Lung (tissue), 12 donors: Measurements from ENCODE around the gene PHF19. TPM values are rescaled to one million over a fixed set of nuclear protein-coding genes. Genes with fewer than 3 reads are reported as not detected.

ENCODE experiments used
- ATAC-seq: fragments of 200-7000 bp; cut with Tn5 transposase; one replicate; pipeline ENCODE4 v1.9.1; 2020; ENCODE audit warnings: moderate number of reproducible peaks; ENCODE audit not compliant: insufficient read depth, low FRiP score
- DNase-seq, 3 donors: peaks; one replicate each; pipeline ENCODE4 v3.0.0-alpha.2; 2013 to 2017
- H3K27ac ChIP-seq, 2 donors: one replicate each; pipeline ENCODE4 v1.5.1; 2013; ENCODE audit warnings: mild to moderate bottlenecking in 2 of 2, moderate library complexity in 2 of 2, control low read depth in 1 of 2, inconsistent platforms in 1 of 2, low read depth in 1 of 2, low read length in 1 of 2
- H3K27me3 ChIP-seq, 3 donors: one replicate each; pipeline ENCODE4 v1.5.1; 2013; ENCODE audit warnings: low read length in 2 of 3; ENCODE audit not compliant: control insufficient read depth in 3 of 3, insufficient read depth in 3 of 3
- H3K36me3 ChIP-seq, 4 donors: one replicate each; pipeline ENCODE4 v1.5.1; 2013; ENCODE audit warnings: low read length in 4 of 4, mild to moderate bottlenecking in 1 of 4, moderate library complexity in 1 of 4; ENCODE audit not compliant: control insufficient read depth in 4 of 4, insufficient read depth in 4 of 4
- H3K4me1 ChIP-seq, 5 donors: one replicate each; pipeline ENCODE4 v1.5.1; 2013; ENCODE audit warnings: low read length in 5 of 5, mild to moderate bottlenecking in 2 of 5, moderate library complexity in 1 of 5; ENCODE audit not compliant: control insufficient read depth in 5 of 5, insufficient read depth in 5 of 5
- H3K4me3 ChIP-seq: one replicate; pipeline ENCODE4 v1.5.1; 2013; ENCODE audit warnings: mild to moderate bottlenecking, control low read depth, moderate library complexity
- H3K9ac ChIP-seq, 2 donors: one replicate each; pipeline ENCODE4 v1.5.1; 2013; ENCODE audit warnings: low read length in 2 of 2, control low read depth in 1 of 2; ENCODE audit not compliant: insufficient read depth in 1 of 2
- H3K9me3 ChIP-seq, 4 donors: one replicate each; pipeline ENCODE4 v1.5.1; 2013; ENCODE audit warnings: low read length in 3 of 4, mild to moderate bottlenecking in 1 of 4, moderate library complexity in 1 of 4; ENCODE audit not compliant: control insufficient read depth in 4 of 4, insufficient read depth in 3 of 4
- CTCF ChIP-seq: IDR thresholded peaks from 2 replicates; pipeline ENCODE4 v1.5.1; 2012; ENCODE audit warnings: mild to moderate bottlenecking; ENCODE audit errors: control extremely low read depth, extremely low read depth
- WGBS, 2 donors: extraction: QIAGEN DNeasy Blood & Tissue Kit; methylation state at CpG; one replicate each; pipeline ENCODE4 v1.1.7; 2013; 5-methylcytosine and 5-hydroxymethylcytosine counted together
- polyA plus RNA-seq, 2 donors: library from polyadenylated mRNA; stranded (reverse); fragments of 200-250 nt; gene quantifications; one replicate each; pipeline ENCODE4 v1.2.1, GENCODE V29; 2013
- total RNA-seq, 2 donors: library from RNA; depleted of rRNA in 1 of 2; stranded (reverse); fragments of >200 nt in 1 of 2; gene quantifications; one replicate each; pipeline ENCODE4 v1.2.1, GENCODE V29; 2014 to 2021
- donor health status: control.
- donor health status: control.
- donor health status: Bipolar disorder and iron deficiency.
- donor health status: healthy.
- donor health status: DM: yes; HTN: yes; CAD: no.

Gene PHF19
- total and polyA plus RNA-seq, 4 donors = 20.3 to 25.1 (median 21.7) TPM

- H3K9me3 ChIP-seq = no peaks in the 10 kb centered on the region
- no peaks in the 10 kb centered on the region for H3K36me3 ChIP-seq
- H3K27ac ChIP-seq = no peak overlapping the region
- peaks cover 0 to 3% (median 0%) of the 10 kb centered on the region in 3 donors for H3K27me3 ChIP-seq
- H3K4me3 ChIP-seq = no peak overlapping the region
- peaks cover 0 to 66% (median 32%) of the 10 kb centered on the region in 5 donors for H3K4me1 ChIP-seq
- WGBS, 2 donors = 55 to 67% methylated on average over 15 of the region's 15 CpGs
- ATAC-seq (no peak), DNase-seq (peak; percentile 90 to 96 (median 94))
- H3K9ac ChIP-seq = no peak overlapping the region
- TF ChIP-seq CTCF = no peak
Observed at GRCh38 chr9:120891884-120892747, 15.1 kb upstream of the PHF19 start.

- no peaks in the 10 kb centered on the region for H3K9me3 ChIP-seq
- H3K4me1 ChIP-seq = peaks cover 0 to 65% (median 32%) of the 10 kb centered on the region in 5 donors
- ATAC-seq = no peak
- H3K27ac ChIP-seq = peak overlapping the region in 1 of 2 donors; percentile 17
- no peak for DNase-seq
- no peak for TF ChIP-seq CTCF
- no peaks in the 10 kb centered on the region for H3K36me3 ChIP-seq
- H3K4me3 ChIP-seq = no peak overlapping the region
- H3K27me3 ChIP-seq = peaks cover 0 to 3% (median 0%) of the 10 kb centered on the region in 3 donors
- H3K9ac ChIP-seq = no peak overlapping the region
- WGBS, 2 donors = 89 to 90% methylated on average over 10 of the region's 10 CpGs
Observed at GRCh38 chr9:120891245-120891883, 14.4 kb upstream of the PHF19 start.

GRCh38 chr9:120890320-120891244, 13.6 kb upstream of the PHF19 start:
- Histone ChIP-seq H3K4me3 (no peak overlapping the region), H3K9ac (peak overlapping the region in 1 of 2 donors; percentile 30), H3K36me3 (no peaks in the 10 kb centered on the region), H3K9me3 (no peaks in the 10 kb centered on the region), H3K27me3 (peaks cover 0 to 3% (median 0%) of the 10 kb centered on the region in 3 donors), H3K4me1 (peaks cover 0 to 73% (median 39%) of the 10 kb centered on the region in 5 donors), H3K27ac (peak overlapping the region in 1 of 2 donors; percentile 46)
- TF ChIP-seq CTCF = no peak
- 69 to 72% methylated on average over 14 of the region's 14 CpGs for WGBS, 2 donors
- ATAC-seq (no peak), DNase-seq (peak; percentile 84 to 95 (median 87))
